Progenitor cell of endocrine pancreas (in vitro differentiated cells): Measurements from ENCODE around the gene MBP. TPM values are rescaled to one million over a fixed set of nuclear protein-coding genes. Genes with fewer than 3 reads are reported as not detected.

Experiments
- DNase-seq: peaks from one replicate; pipeline ENCODE4 v3.0.0; 2021; ENCODE audit warnings: low spot score; ENCODE audit not compliant: unreplicated experiment
- H3K27ac Mint-ChIP-seq: 2 replicates; pipeline ENCODE4 v1.8.0; 2021; ENCODE audit warnings: mild to moderate bottlenecking, moderate library complexity, mixed read lengths
- H3K27me3 Mint-ChIP-seq: 2 replicates; pipeline ENCODE4 v1.8.0; 2021; ENCODE audit warnings: mixed read lengths
- H3K36me3 Mint-ChIP-seq: 2 replicates; pipeline ENCODE4 v1.8.0; 2022; ENCODE audit warnings: mixed read lengths; ENCODE audit not compliant: insufficient read depth
- H3K4me1 Mint-ChIP-seq: 2 replicates; pipeline ENCODE4 v1.8.0; 2021; ENCODE audit warnings: low read depth, mixed read lengths
- H3K4me3 Mint-ChIP-seq: 2 replicates; pipeline ENCODE4 v1.8.0; 2021; ENCODE audit warnings: low read depth, mild to moderate bottlenecking, moderate library complexity, mixed read lengths
- H3K9me3 Mint-ChIP-seq: 2 replicates; pipeline ENCODE4 v1.8.0; 2021; ENCODE audit warnings: low read depth, mixed read lengths
- total RNA-seq: library from RNA; stranded (reverse); gene quantifications from 2 replicates; pipeline ENCODE4 v1.2.1, GENCODE V29; 2021
- TF ChIP-seq, protein P1 (sequence below): fragments of 200-600 bp; sonication (generic); IDR thresholded peaks from one replicate; pipeline ENCODE4 v1.5.0; 2021; ENCODE audit warnings: antibody characterized with exemption, mild to moderate bottlenecking; ENCODE audit not compliant: unreplicated experiment

MBP gene
- total RNA-seq, 1 donor from 2014 or later: 38.4 TPM

GRCh38 chr18:76979111-76979751 lies 153.4 kb downstream of the MBP start:
- H3K4me3 Mint-ChIP-seq: no peak overlapping the region
- H3K36me3 Mint-ChIP-seq: peaks cover 12% of the 10 kb centered on the region
- DNase-seq: no peak
- peaks cover 7% of the 10 kb centered on the region for H3K4me1 Mint-ChIP-seq
- H3K9me3 Mint-ChIP-seq: no peaks in the 10 kb centered on the region
- peak overlapping the region; percentile 46 for H3K27ac Mint-ChIP-seq
- no peaks in the 10 kb centered on the region for H3K27me3 Mint-ChIP-seq
- TF ChIP-seq, protein P1, sequence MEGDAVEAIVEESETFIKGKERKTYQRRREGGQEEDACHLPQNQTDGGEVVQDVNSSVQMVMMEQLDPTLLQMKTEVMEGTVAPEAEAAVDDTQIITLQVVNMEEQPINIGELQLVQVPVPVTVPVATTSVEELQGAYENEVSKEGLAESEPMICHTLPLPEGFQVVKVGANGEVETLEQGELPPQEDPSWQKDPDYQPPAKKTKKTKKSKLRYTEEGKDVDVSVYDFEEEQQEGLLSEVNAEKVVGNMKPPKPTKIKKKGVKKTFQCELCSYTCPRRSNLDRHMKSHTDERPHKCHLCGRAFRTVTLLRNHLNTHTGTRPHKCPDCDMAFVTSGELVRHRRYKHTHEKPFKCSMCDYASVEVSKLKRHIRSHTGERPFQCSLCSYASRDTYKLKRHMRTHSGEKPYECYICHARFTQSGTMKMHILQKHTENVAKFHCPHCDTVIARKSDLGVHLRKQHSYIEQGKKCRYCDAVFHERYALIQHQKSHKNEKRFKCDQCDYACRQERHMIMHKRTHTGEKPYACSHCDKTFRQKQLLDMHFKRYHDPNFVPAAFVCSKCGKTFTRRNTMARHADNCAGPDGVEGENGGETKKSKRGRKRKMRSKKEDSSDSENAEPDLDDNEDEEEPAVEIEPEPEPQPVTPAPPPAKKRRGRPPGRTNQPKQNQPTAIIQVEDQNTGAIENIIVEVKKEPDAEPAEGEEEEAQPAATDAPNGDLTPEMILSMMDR: no peak

- Mint-ChIP-seq H3K36me3 (peaks cover 12% of the 10 kb centered on the region), H3K9me3 (no peaks in the 10 kb centered on the region), H3K4me1 (peaks cover 9% of the 10 kb centered on the region), H3K4me3 (no peak overlapping the region), H3K27ac (peak overlapping the region; percentile 46), H3K27me3 (no peaks in the 10 kb centered on the region)
- no peak for DNase-seq
- TF ChIP-seq, protein P1: no peak
Measured at GRCh38 chr18:76978616-76979015, 154.0 kb downstream of the MBP start.

DNA sequence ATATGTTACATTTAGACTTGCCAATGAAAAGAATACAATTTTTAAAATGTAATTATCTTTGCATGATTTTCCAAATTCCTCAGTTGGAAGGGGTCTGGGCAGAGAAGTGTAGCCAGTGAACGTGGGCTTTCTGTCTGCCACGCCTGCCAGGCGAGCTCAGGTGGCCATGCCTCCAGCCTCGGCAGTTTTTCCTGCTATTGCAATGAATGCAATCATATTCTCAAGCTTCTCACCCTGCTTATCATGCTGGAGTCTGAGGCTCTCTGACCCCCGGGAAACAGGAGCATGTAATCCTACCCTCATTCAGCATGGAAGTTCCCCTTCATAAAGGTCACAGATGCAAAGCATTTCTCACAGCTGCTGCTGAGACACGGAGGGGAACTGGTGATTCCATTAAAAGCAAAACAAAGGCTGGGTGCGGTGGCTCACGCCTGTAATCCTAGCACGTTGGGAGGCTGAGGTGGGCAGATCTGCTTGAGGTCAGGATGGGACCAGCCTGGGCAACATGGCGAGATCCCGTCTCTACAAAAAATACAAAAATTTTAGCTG lies 154.8 kb downstream of the MBP start:
- TF ChIP-seq, protein P1: no peak
- H3K4me3 Mint-ChIP-seq: no peak overlapping the region
- DNase-seq: no peak
- peaks cover 12% of the 10 kb centered on the region for H3K36me3 Mint-ChIP-seq
- H3K4me1 Mint-ChIP-seq: peaks cover 5% of the 10 kb centered on the region
- peak overlapping the region; percentile 73 for H3K27ac Mint-ChIP-seq
- H3K9me3 Mint-ChIP-seq: no peaks in the 10 kb centered on the region
- H3K27me3 Mint-ChIP-seq: no peaks in the 10 kb centered on the region

DNA sequence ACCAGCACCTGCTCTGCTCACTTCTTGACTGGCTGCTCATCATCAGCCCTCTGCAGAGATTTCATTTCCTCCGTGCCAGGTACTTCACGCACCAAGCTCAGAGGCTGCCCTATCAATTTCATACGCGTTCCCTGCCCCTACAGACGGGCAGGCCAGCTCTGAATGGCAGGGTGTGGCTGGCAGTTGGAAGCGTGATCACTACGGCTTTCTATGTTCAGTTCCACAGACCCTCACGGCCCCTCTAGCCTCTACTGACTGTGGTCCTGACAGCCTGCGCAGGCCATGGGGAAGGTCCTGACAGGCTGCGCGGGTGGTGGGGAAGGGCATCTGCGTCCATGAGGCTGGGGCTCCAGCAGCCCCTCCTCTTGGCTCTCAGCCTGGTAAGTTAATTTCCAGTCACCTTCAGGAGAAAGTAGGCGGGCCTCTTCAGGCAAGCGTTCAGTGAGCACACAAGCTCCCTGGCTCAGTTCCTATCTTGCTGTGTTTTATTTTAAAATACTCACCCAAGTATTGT lies 155.4 kb downstream of the MBP start:
- DNase-seq: no peak
- no peaks in the 10 kb centered on the region for H3K27me3 Mint-ChIP-seq
- peaks cover 12% of the 10 kb centered on the region for H3K36me3 Mint-ChIP-seq
- H3K4me3 Mint-ChIP-seq: no peak overlapping the region
- TF ChIP-seq, protein P1: no peak
- H3K4me1 Mint-ChIP-seq: peaks cover 5% of the 10 kb centered on the region
- H3K27ac Mint-ChIP-seq: no peak overlapping the region
- no peaks in the 10 kb centered on the region for H3K9me3 Mint-ChIP-seq

GRCh38 chr18:76975577-76976110 lies 156.9 kb downstream of the MBP start:
- Mint-ChIP-seq H3K9me3 (no peaks in the 10 kb centered on the region), H3K27ac (no peak overlapping the region), H3K4me1 (peaks cover 5% of the 10 kb centered on the region), H3K36me3 (peaks cover 12% of the 10 kb centered on the region), H3K4me3 (no peak overlapping the region), H3K27me3 (no peaks in the 10 kb centered on the region)
- DNase-seq: no peak
- TF ChIP-seq, protein P1: no peak
